Right atrium auricular region (tissue), 2 donors: ENCODE results near the gene HPGD. TPM values are rescaled to one million over a fixed set of nuclear protein-coding genes. Genes with fewer than 3 reads are reported as not detected.

Experiments
- DNase-seq: peaks from one replicate; pipeline ENCODE4 v3.0.0-alpha.2; 2019; ENCODE audit warnings: low spot score
- H3K27ac ChIP-seq, 2 donors: fragments of 200-600 bp; sonication (generic); 1 replicate in 1 of 2; 2 replicates in 1 of 2; pipeline ENCODE4 v1.5.1; 2016 to 2019
- H3K27me3 ChIP-seq, 2 donors: fragments of 200-600 bp; sonication (generic); one replicate each; pipeline versions ENCODE4 v1.5.1 to v1.6.0; 2017 to 2019
- H3K36me3 ChIP-seq: fragments of 200-600 bp; sonication (generic); one replicate; pipeline ENCODE4 v1.5.1; 2016
- H3K4me1 ChIP-seq, 2 donors: fragments of 200-600 bp; sonication (generic); one replicate each; pipeline versions ENCODE4 v1.5.1 to v1.6.0; 2017 to 2019
- H3K4me3 ChIP-seq, 2 donors: fragments of 200-600 bp; sonication (generic); 1 replicate in 1 of 2; 2 replicates in 1 of 2; pipeline ENCODE4 v1.5.1; 2017 to 2019; ENCODE audit warnings: mild to moderate bottlenecking in 1 of 2, moderate library complexity in 1 of 2
- H3K9me3 ChIP-seq, 2 donors: fragments of 200-600 bp; sonication (generic); one replicate each; pipeline ENCODE4 v1.5.1; 2019
- CTCF ChIP-seq, 2 donors: fragments of 200-600 bp; sonication (generic); IDR thresholded peaks; one replicate each; pipeline ENCODE4 v1.5.1; 2019; ENCODE audit warnings: antibody characterized with exemption in 2 of 2
- total RNA-seq, 2 donors: library from RNA; depleted of rRNA; stranded (reverse); fragments of >200 nt; gene quantifications; one replicate each; pipeline ENCODE4 v1.1.0, GENCODE V29; 2016

The HPGD gene
- total RNA-seq, 2 donors from 2014 or later = 1.4 to 3.1 TPM

- Histone ChIP-seq H3K9me3 (no peaks in the 10 kb centered on the region), H3K4me1 (no peaks in the 10 kb centered on the region), H3K27me3 (no peaks in the 10 kb centered on the region), H3K4me3 (no peak overlapping the region), H3K36me3 (no peaks in the 10 kb centered on the region), H3K27ac (no peak overlapping the region)
- DNase-seq = no peak
- TF ChIP-seq CTCF (IDR thresholded peaks at IDR 0.05) = no peak
These were observed 27.4 kb upstream of the HPGD start for GRCh38 chr4:174549721-174550120.

GRCh38 chr4:174545268-174545667 lies 23.0 kb upstream of the HPGD start:
- H3K27ac ChIP-seq = no peak overlapping the region
- no peaks in the 10 kb centered on the region for H3K36me3 ChIP-seq
- H3K4me1 ChIP-seq = no peaks in the 10 kb centered on the region
- H3K4me3 ChIP-seq = no peak overlapping the region
- H3K9me3 ChIP-seq = no peaks in the 10 kb centered on the region
- no peak for DNase-seq
- TF ChIP-seq CTCF (IDR thresholded peaks at IDR 0.05) = no peak
- H3K27me3 ChIP-seq = no peaks in the 10 kb centered on the region

- no peak for TF ChIP-seq CTCF (IDR thresholded peaks at IDR 0.05)
- no peaks in the 10 kb centered on the region for H3K4me1 ChIP-seq
- H3K9me3 ChIP-seq = no peaks in the 10 kb centered on the region
- no peak for DNase-seq
- H3K27me3 ChIP-seq = no peaks in the 10 kb centered on the region
- H3K4me3 ChIP-seq = no peak overlapping the region
- H3K27ac ChIP-seq = no peak overlapping the region
- no peaks in the 10 kb centered on the region for H3K36me3 ChIP-seq
These were observed 22.2 kb upstream of the HPGD start for GRCh38 chr4:174544496-174544895.

GRCh38 chr4:174540175-174540574 lies 17.9 kb upstream of the HPGD start:
- H3K27ac ChIP-seq = no peak overlapping the region
- H3K27me3 ChIP-seq = no peaks in the 10 kb centered on the region
- H3K9me3 ChIP-seq = no peaks in the 10 kb centered on the region
- no peak overlapping the region for H3K4me3 ChIP-seq
- no peak for TF ChIP-seq CTCF (IDR thresholded peaks at IDR 0.05)
- H3K4me1 ChIP-seq = no peaks in the 10 kb centered on the region
- DNase-seq = no peak
- no peaks in the 10 kb centered on the region for H3K36me3 ChIP-seq

GRCh38 chr4:174539571-174539970 lies 17.3 kb upstream of the HPGD start:
- Histone ChIP-seq H3K27ac (no peak overlapping the region), H3K27me3 (no peaks in the 10 kb centered on the region), H3K36me3 (no peaks in the 10 kb centered on the region), H3K4me1 (no peaks in the 10 kb centered on the region), H3K4me3 (no peak overlapping the region), H3K9me3 (no peaks in the 10 kb centered on the region)
- no peak for TF ChIP-seq CTCF (IDR thresholded peaks at IDR 0.05)
- no peak for DNase-seq

- no peak for TF ChIP-seq CTCF (IDR thresholded peaks at IDR 0.05)
- Histone ChIP-seq H3K9me3 (no peaks in the 10 kb centered on the region), H3K27ac (no peak overlapping the region), H3K27me3 (no peaks in the 10 kb centered on the region), H3K36me3 (no peaks in the 10 kb centered on the region), H3K4me3 (no peak overlapping the region), H3K4me1 (no peaks in the 10 kb centered on the region)
- no peak for DNase-seq
These were observed 16.6 kb upstream of the HPGD start for GRCh38 chr4:174538876-174539250.
